CD4-positive, alpha-beta T cell treated with Interleukin-17A for 1 hour (primary cell): ENCODE data around the gene AQP12B.

Experiments used
- DNase-seq: peaks from one replicate; pipeline ENCODE4 v3.0.0-alpha.2; 2020

Gene AQP12B

GRCh38 chr2:240717681-240718581, 35.2 kb upstream of the AQP12B start:
- no peak for DNase-seq

DNA sequence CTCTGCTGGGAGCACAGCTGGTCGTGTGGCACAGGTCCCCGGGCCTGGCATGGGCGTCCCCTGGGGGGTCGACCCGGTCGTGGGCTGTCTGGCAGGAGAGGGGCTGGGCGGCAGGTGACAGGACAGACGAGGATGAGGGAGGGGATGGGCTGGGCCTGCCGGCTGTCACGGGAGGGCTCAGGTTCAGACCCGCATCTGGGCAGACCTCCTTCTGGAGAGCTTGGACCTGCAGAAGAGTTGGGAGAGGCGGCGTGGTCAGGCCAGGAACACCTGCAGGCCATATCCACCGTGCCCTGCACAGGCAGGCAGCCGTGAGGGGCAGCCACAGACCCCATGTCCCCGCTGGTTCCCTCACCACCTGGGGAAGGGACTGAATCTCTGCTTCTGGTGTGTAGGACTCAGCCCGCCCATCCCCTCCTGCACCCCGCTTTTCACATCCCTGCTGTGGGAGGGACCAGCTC, 34.5 kb upstream of the AQP12B start:
- no peak for DNase-seq

GRCh38 chr2:240716130-240716798, 33.6 kb upstream of the AQP12B start:
- DNase-seq = no peak

- no peak for DNase-seq
These were observed 32.4 kb upstream of the AQP12B start for GRCh38 chr2:240714747-240715725.

DNA sequence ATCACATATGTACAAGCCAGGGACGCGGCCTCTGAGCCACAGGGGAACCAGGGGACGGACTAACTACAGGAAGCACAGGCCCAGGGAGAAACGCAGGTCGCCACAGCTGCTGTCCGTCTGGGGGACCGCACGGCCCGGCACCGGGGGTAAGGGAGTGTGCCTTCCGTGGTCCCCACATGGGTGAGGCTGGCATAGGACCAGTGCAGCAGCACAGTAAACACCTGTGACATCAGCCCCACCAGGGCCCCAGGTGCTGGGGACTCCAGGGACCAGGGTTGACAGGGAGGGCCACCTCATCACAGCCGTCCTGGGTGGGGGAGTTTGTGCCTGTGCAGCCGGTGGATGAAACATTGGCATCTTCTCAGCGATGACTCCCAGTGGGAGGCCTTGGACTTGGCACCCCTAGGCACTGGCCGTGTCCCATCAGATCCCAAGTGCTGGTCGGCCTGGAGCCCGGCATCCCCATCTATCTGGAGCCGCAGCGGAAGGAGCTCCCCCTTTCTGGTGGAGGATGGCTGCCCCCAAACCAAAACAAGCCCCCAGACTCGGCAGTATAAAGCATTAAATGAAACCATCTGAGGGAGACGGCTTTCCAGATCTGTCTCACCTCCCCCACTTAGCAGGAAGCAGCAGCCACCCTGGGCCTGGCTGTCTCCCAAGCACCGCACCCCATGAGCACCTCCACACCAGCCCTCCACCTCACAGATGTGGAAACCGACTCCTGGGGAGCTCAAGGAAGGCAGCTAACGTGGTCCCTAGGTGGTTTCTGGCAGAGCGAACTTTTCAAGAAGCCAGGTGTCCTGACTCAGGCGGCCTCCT, 31.5 kb upstream of the AQP12B start:
- no peak for DNase-seq

GRCh38 chr2:240713071-240713927, 30.6 kb upstream of the AQP12B start:
- no peak for DNase-seq

DNA sequence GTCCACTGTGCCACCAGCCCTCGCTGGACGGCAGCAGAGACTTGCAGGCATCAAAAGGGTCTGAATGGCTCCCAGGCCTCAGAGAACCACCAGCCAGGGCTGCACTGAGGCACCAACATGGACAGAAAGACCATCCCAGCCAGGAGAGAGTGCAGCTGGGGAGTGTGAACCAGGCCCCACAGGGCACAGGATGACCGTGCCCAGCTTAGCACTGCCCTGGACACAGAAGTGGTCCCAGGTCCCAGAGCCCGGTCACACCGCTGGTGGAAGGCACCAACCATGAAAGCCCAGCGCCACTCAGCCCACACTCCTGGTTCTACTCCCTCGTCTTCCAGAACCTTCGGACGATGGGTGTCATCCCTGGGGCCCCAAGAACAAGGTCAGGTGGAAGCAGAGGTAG, 29.4 kb upstream of the AQP12B start:
- DNase-seq = no peak

- no peak for DNase-seq
These were observed 29.0 kb upstream of the AQP12B start for GRCh38 chr2:240711701-240712100.

DNA sequence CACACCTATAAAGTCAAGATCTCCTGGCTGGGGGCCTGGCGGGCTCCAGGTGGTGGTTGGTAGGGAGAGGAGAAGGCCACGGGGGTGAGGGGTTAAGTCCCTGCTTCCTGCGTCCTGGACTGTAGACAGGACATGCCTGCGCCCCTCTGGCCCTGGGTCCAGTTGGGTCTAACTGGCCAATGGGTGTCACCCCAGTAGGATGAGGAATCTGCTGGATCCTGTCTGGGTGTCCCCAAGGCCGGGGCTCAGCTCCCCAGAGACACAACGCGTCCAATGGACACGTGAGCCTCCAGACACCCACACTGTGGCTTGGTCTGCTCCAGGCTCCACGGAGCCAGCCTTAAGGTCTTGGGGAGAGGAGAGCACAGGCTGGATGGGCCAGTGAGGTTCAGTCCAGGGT, 28.6 kb upstream of the AQP12B start:
- DNase-seq = no peak

DNA sequence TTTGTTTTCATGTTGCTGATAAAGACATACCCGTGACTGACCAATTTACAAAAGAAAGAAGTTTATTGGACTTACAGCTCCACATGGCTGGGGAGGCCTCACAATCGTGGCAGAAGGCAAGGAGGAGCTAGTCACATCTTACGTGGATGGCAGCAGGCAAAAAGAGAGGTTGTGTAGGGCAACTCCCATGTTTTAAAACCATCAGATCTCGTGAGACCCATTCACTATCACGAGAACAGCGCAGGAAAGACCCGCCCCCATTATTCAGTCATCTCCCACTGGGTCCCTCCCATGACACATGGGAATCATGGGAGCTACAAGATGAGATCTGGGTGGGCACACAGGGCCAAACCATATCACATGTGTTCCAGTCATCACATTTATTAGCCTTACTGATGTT, 25.8 kb upstream of the AQP12B start:
- DNase-seq = no peak

GRCh38 chr2:240707821-240708220, 25.1 kb upstream of the AQP12B start:
- DNase-seq = no peak

GRCh38 chr2:240707043-240707756, 24.5 kb upstream of the AQP12B start:
- no peak for DNase-seq

DNA sequence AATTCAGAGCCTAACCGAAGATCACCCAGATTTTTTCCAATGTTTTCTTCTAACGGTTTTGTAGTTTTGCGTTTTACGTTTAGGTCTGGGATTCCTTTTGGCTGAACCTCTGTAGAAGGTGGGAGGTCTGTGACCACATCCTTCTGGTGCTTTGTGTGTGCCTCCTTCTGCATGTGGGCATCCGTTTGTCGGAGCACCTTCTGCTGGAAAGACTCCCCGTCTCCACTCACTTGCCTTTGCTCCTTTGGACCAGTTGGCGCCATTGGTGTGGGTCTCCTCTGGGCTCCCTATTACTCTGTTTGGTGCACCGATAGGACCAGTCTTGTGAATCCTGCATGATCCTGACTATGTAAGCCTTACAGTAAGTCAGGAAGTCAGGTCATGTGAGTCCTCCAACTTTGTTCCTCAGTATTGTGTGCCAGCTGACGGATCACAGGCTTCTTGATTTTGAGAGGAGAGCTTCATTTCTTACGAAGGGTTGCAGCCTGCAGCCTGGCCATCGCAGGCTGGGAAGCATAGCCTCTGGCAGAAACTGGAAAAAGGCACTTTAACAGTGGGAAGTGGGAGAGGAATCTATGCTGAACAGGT, 22.6 kb upstream of the AQP12B start:
- DNase-seq = no peak

GRCh38 chr2:240704651-240705050, 22.0 kb upstream of the AQP12B start:
- DNase-seq = peak; percentile 29

GRCh38 chr2:240703417-240704341, 21.0 kb upstream of the AQP12B start:
- no peak for DNase-seq

- no peak for DNase-seq
These were observed 19.9 kb upstream of the AQP12B start for GRCh38 chr2:240702640-240703011.

- DNase-seq = no peak
These were observed 19.3 kb upstream of the AQP12B start for GRCh38 chr2:240701736-240702639.
